ENCODE measurements around the gene CDC42BPG.

Gene CDC42BPG

GRCh38 chr11:64875369-64876228, 31.1 kb upstream of the CDC42BPG start:
- no peak for TF ChIP-seq GATA2 (IDR thresholded peaks at IDR 0.05; ENCODE audit: low read depth, low read length)
- no peak for TF ChIP-seq GATA3 (IDR thresholded peaks at IDR 0.05; ENCODE audit: low read depth, low read length)

DNA sequence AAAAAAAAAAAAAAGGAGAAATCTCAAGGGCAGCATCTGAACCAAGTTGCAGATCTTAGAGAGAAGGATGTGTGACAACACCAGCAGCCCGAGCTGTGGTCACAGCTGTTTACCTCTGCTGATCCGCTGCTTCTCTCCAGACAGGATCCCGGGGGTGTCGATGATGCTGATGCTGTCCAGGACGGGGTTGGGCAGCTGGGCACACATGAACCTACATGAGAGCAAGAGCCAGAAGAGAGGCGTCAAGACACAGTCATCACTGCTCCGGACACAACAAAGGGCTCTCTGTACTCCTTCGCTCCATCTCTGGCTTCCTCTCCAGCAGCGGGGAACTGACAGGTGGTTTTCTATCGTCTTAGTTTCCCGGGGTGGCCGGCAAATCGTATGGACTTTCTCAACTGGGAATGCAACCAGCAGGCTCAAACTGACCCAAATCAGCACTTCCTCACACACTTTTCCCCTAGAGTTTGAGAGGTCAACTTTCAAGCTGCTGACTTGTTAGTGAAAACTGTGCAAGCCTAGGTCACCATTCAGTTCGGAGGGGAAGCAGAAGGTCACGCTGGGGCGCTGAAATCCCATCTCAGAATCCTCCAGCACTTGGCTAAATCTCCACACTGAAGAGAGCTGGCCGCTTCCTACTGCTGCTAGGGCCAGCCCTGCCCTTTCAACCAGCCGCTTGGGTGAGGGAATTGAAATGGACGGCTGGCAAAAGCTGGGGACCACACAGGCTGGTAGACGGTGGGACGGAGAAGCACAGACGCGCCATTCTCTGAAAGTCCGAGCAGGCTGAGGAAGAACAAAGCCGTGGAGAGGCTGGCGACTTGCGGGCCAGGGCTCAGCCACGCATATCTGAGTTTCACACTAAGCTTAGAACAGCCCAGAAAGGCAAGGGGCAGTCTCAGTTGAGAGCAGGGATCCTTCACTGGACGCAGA, 30.1 kb upstream of the CDC42BPG start:
- TF ChIP-seq GATA3 (IDR thresholded peaks at IDR 0.05; ENCODE audit: low read depth, low read length) (no peak), GATA2 (IDR thresholded peaks at IDR 0.05; ENCODE audit: low read depth, low read length) (no peak)

- TF ChIP-seq GATA3 (IDR thresholded peaks at IDR 0.05; ENCODE audit: low read depth, low read length) (no peak), GATA2 (IDR thresholded peaks at IDR 0.05; ENCODE audit: low read depth, low read length) (no peak)
These were observed 28.5 kb upstream of the CDC42BPG start for GRCh38 chr11:64872790-64873488.

DNA sequence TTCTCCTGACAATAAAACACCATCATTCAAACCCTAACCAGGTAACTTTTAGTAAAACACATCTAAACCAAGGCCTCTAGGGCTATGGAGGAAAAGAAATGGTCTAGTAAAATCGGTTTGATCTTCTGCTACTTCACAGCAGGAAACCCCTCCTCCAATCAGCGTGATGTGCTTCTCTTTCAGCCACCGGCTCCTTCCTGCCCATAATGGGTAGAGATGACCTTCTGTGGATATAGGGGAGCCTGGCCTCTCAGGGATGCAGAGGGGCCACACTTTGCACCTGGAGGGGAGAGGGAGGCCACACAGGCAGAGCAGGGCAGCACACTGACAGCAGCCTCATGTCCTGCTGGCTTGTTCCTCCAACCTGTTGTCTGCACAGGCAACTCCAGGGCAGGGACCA, 27.0 kb upstream of the CDC42BPG start:
- TF ChIP-seq GATA3 (IDR thresholded peaks at IDR 0.05; ENCODE audit: low read depth, low read length): no peak
- TF ChIP-seq GATA2 (IDR thresholded peaks at IDR 0.05; ENCODE audit: low read depth, low read length): no peak

DNA sequence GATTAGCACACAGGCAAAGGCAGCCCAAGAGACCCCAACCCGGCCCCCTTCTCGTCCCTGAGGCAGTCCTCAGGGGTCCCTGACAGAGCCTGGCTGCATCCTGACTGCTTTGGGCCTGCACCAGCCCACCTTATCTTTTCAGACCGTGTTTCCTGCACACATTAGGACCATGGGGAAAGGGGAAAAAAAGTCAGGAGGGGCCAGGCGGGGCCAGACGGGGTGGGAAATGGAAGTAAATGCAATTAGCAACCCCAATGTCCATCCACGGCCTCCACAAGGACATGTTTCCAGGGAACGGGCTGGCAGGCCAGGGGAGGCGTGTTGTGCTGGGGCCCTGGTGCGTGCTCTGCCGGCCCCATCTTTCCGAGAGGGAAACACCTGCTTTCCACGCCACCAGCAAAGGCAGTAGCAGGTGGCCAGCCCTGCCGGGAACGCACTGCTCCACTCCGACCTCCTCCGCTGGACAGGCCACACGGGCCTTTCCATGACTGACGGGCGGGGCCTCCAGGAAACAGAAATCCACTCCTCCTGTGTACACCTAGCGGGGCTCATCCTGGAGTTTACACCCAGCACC, 26.5 kb upstream of the CDC42BPG start:
- TF ChIP-seq GATA3 (IDR thresholded peaks at IDR 0.05; ENCODE audit: low read depth, low read length): no peak
- TF ChIP-seq GATA2 (IDR thresholded peaks at IDR 0.05; ENCODE audit: low read depth, low read length): no peak

GRCh38 chr11:64870176-64870892, 25.9 kb upstream of the CDC42BPG start:
- TF ChIP-seq GATA2 (IDR thresholded peaks at IDR 0.05; ENCODE audit: low read depth, low read length) (no peak), GATA3 (IDR thresholded peaks at IDR 0.05; ENCODE audit: low read depth, low read length) (no peak)

DNA sequence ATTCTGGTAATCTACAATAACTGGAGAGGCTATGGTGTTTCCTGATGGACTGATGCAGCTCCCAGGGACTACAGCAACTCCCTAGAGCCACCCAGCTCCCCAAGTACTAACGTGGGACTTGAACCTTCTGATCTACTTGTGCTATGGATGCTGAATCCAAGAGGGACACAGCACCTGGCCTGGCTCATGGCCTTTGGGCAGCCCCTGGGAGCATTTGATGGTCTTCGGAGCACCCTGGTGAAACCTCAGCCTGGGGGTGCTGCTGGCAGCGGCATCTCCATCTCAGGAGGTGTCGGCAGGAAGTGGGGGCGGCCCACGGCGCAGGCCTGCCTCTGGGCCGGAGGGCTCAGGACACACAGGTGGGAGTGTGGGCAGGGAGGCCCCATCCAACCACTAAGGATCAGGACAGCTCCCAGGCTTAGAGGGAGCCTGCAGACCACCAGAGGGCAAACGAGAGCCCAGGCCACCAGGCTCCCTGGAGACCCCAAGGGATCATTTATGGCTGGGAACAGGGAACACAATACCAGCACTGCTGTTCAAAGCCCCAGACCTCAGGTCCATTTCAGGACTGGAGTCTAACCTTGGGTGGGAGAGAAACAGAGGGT, 25.2 kb upstream of the CDC42BPG start:
- no peak for TF ChIP-seq GATA2 (IDR thresholded peaks at IDR 0.05; ENCODE audit: low read depth, low read length)
- TF ChIP-seq GATA3 (IDR thresholded peaks at IDR 0.05; ENCODE audit: low read depth, low read length): no peak

GRCh38 chr11:64868904-64869570, 24.6 kb upstream of the CDC42BPG start:
- TF ChIP-seq GATA2 (IDR thresholded peaks at IDR 0.05; ENCODE audit: low read depth, low read length) (no peak), GATA3 (IDR thresholded peaks at IDR 0.05; ENCODE audit: low read depth, low read length) (no peak)

DNA sequence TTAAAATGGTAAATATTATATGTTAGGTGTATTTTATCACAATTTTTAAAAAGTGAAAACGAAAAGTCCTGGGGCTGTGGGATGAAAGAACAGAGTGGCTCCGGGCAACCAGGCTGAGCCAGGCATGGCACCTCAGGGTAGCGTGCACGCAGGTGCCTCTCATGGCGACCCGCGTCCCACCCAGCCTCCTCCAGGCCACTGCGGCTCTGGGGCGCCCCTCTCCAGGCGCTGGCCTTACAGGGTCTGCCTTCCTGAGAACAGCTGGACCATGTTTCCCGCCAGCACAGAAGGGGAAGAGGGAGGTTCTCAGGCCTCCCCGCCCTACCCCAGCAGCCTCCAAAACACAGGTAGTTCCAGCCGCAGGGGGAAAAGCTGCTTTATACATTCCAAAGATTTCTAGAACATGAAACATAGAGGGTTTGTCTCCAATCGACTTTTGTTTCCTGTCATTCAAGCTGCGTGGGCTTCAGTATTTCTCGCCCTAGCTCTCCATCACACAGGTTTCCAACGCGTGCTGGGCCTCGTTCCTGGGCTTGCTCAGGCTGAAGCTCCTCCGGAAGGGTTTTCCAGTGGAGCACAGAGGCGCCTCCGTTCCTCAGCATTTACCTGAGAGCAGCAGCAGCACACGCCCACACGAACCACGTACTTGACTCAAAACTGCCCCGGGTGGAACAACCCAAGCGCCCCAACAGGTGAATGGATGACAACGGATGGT, 23.5 kb upstream of the CDC42BPG start:
- no peak for TF ChIP-seq GATA2 (IDR thresholded peaks at IDR 0.05; ENCODE audit: low read depth, low read length)
- TF ChIP-seq GATA3 (IDR thresholded peaks at IDR 0.05; ENCODE audit: low read depth, low read length): no peak

DNA sequence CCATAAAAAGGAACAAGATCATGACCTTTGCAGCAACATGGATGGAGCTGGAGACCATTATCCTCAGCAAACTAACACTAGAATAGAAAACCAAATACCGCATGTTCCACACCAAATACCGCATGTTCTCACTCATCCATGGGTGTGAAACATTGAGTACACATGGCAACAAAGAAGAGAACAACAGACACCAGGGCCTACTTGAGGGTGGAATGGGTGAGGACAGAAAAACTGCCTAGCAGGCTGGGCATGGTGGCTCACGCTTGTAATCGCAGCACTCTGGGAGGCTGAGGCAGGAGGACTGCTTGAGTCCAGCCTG, 21.7 kb upstream of the CDC42BPG start:
- TF ChIP-seq GATA2 (IDR thresholded peaks at IDR 0.05; ENCODE audit: low read depth, low read length) (no peak), GATA3 (IDR thresholded peaks at IDR 0.05; ENCODE audit: low read depth, low read length) (no peak)

- TF ChIP-seq GATA3 (IDR thresholded peaks at IDR 0.05; ENCODE audit: low read depth, low read length) (no peak), GATA2 (IDR thresholded peaks at IDR 0.05; ENCODE audit: low read depth, low read length) (no peak)
These were observed 21.1 kb upstream of the CDC42BPG start for GRCh38 chr11:64865286-64866172.

All from SH-SY5Y (cell line).